Upper lobe of left lung (tissue), 4 donors: ENCODE data around the gene PSAT1.

Experiments used
- POLR2A ChIP-seq, 4 donors: fragments of 450-650 bp; IDR thresholded peaks; one replicate each; pipeline ENCODE4 v1.5.1; 2016 to 2017; ENCODE audit warnings: antibody characterized with exemption in 4 of 4, mild to moderate bottlenecking in 2 of 4
- TF ChIP-seq, protein P1 (sequence below), 6 experiments: fragments of 450-650 bp in 4 of 6; fragments of 200-600 bp in 2 of 6; sonication (generic) in 2 of 6; IDR thresholded peaks; one replicate each; pipeline ENCODE4 v1.5.1; 2016 to 2019; ENCODE audit warnings: antibody characterized with exemption in 6 of 6

DNA sequence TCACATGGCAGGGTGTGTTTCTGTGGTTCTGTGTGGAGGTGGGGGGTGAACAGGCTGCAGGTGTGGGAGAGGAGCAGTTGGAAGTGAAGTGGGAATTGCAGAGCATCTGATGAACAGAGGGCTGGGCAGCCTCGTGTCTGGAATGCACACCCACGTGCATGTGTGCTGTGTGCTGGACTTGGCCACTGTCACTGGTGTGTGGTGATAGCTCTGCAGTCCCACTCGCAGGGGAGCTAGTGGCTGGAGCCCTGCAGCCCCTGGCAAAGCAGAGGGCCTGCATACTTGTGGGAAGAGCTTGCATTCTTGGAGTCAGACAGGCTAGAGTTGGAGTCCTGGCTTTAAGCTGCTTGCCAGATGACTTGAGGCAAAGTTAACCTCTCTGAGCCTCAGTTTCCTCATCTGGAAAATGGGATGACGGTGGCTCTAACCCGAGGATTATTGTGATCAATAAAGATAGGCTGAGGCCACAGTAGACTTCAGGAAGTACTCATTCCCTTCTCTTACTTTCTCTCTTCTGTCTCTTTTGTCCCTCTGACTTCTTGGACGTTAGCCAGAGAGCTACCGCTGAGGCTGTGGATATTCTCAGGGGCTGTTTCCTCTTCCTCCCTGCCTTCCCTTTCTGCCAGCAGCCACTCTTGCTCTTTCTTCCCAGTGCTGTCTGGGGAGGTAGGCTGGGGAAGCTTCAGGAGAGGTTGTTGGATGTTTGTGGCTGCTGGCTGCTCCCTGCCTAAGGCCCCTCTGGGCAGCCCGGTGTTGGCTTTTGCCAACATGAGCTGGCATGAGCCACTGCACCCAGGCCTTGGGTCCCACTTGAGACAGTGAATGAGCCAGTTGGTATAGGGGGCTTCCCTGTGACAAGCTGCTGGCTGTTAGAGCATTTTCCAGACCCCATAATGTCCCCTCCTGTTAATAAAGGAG, 18.3 kb downstream of the PSAT1 start:
- TF ChIP-seq POLR2A (IDR thresholded peaks at IDR 0.05), result no peak
- TF ChIP-seq, protein P1, sequence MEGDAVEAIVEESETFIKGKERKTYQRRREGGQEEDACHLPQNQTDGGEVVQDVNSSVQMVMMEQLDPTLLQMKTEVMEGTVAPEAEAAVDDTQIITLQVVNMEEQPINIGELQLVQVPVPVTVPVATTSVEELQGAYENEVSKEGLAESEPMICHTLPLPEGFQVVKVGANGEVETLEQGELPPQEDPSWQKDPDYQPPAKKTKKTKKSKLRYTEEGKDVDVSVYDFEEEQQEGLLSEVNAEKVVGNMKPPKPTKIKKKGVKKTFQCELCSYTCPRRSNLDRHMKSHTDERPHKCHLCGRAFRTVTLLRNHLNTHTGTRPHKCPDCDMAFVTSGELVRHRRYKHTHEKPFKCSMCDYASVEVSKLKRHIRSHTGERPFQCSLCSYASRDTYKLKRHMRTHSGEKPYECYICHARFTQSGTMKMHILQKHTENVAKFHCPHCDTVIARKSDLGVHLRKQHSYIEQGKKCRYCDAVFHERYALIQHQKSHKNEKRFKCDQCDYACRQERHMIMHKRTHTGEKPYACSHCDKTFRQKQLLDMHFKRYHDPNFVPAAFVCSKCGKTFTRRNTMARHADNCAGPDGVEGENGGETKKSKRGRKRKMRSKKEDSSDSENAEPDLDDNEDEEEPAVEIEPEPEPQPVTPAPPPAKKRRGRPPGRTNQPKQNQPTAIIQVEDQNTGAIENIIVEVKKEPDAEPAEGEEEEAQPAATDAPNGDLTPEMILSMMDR (IDR thresholded peaks at IDR 0.05), result no peak
